Measurements from ENCODE around the gene PRDM8.

The PRDM8 gene

GRCh38 chr4:80232707-80233370 is 35.5 kb downstream of the PRDM8 start:
- no peaks in the 10 kb centered on the region for H3K9me3 ChIP-seq (ENCODE audit: insufficient read depth, low read length)
- H4K20me1 ChIP-seq (ENCODE audit: low read depth, low read length): no peaks in the 10 kb centered on the region
- no peaks in the 10 kb centered on the region for H3K79me2 ChIP-seq (ENCODE audit: insufficient read depth, low read length)
- no peak for TF ChIP-seq CTCF (IDR thresholded peaks at IDR 0.05; ENCODE audit: insufficient read depth, low read length, poor library complexity, severe bottlenecking)
- TF ChIP-seq EZH2phosphoT487 (conservative IDR thresholded peaks at IDR 0.05; ENCODE audit: low read length): no peak
- no peak overlapping the region for H3K9ac ChIP-seq (ENCODE audit: low read length)
- H3K4me3 ChIP-seq (ENCODE audit: insufficient read depth, low read length, poor library complexity, severe bottlenecking): no peak overlapping the region
- no peak overlapping the region for H3K4me2 ChIP-seq (ENCODE audit: low read depth, low read length, poor library complexity, severe bottlenecking)
- no peaks in the 10 kb centered on the region for H3K27me3 ChIP-seq (ENCODE audit: low read length)
- no peaks in the 10 kb centered on the region for H3K9me2 ChIP-seq (replicated peaks; ENCODE audit: insufficient read depth, low read length)
- H3K27ac ChIP-seq (ENCODE audit: low read depth, low read length): no peak overlapping the region
- H3K36me3 ChIP-seq (ENCODE audit: low read length): no peaks in the 10 kb centered on the region
- no peaks in the 10 kb centered on the region for H3F3A ChIP-seq (ENCODE audit: insufficient read depth)
- H2AFZ ChIP-seq (ENCODE audit: low read depth, low read length, severe bottlenecking): no peak overlapping the region

GRCh38 chr4:80233390-80233789 is 36.1 kb downstream of the PRDM8 start:
- no peak for TF ChIP-seq EZH2phosphoT487 (conservative IDR thresholded peaks at IDR 0.05; ENCODE audit: low read length)
- no peak for TF ChIP-seq CTCF (IDR thresholded peaks at IDR 0.05; ENCODE audit: insufficient read depth, low read length, poor library complexity, severe bottlenecking)

GRCh38 chr4:80235451-80235850 is 38.1 kb downstream of the PRDM8 start:
- no peak overlapping the region for H3K4me2 ChIP-seq (ENCODE audit: low read depth, low read length, poor library complexity, severe bottlenecking)
- H3K9me3 ChIP-seq (ENCODE audit: insufficient read depth, low read length): no peaks in the 10 kb centered on the region
- no peaks in the 10 kb centered on the region for H3K36me3 ChIP-seq (ENCODE audit: low read length)
- no peaks in the 10 kb centered on the region for H3K9me2 ChIP-seq (replicated peaks; ENCODE audit: insufficient read depth, low read length)
- no peak overlapping the region for H3K9ac ChIP-seq (ENCODE audit: low read length)
- H2AFZ ChIP-seq (ENCODE audit: low read depth, low read length, severe bottlenecking): no peak overlapping the region
- no peaks in the 10 kb centered on the region for H3K79me2 ChIP-seq (ENCODE audit: insufficient read depth, low read length)
- TF ChIP-seq EZH2phosphoT487 (conservative IDR thresholded peaks at IDR 0.05; ENCODE audit: low read length): no peak
- no peak for TF ChIP-seq CTCF (IDR thresholded peaks at IDR 0.05; ENCODE audit: insufficient read depth, low read length, poor library complexity, severe bottlenecking)
- no peak overlapping the region for H3K4me3 ChIP-seq (ENCODE audit: insufficient read depth, low read length, poor library complexity, severe bottlenecking)
- no peaks in the 10 kb centered on the region for H3K27me3 ChIP-seq (ENCODE audit: low read length)
- no peaks in the 10 kb centered on the region for H3F3A ChIP-seq (ENCODE audit: insufficient read depth)
- no peaks in the 10 kb centered on the region for H4K20me1 ChIP-seq (ENCODE audit: low read depth, low read length)
- no peak overlapping the region for H3K27ac ChIP-seq (ENCODE audit: low read depth, low read length)

More at GRCh38 chr4:80233390-80233789, 36.1 kb downstream of the PRDM8 start:
- Histone ChIP-seq H3K4me3 (ENCODE audit: insufficient read depth, low read length, poor library complexity, severe bottlenecking) (no peak overlapping the region), H3K27ac (ENCODE audit: low read depth, low read length) (no peak overlapping the region), H3K4me2 (ENCODE audit: low read depth, low read length, poor library complexity, severe bottlenecking) (no peak overlapping the region), H3K79me2 (ENCODE audit: insufficient read depth, low read length) (no peaks in the 10 kb centered on the region), H3K27me3 (ENCODE audit: low read length) (no peaks in the 10 kb centered on the region), H3K9me2 (replicated peaks; ENCODE audit: insufficient read depth, low read length) (no peaks in the 10 kb centered on the region), H3F3A (ENCODE audit: insufficient read depth) (no peaks in the 10 kb centered on the region), H4K20me1 (ENCODE audit: low read depth, low read length) (no peaks in the 10 kb centered on the region), H3K36me3 (ENCODE audit: low read length) (no peaks in the 10 kb centered on the region), H3K9me3 (ENCODE audit: insufficient read depth, low read length) (no peaks in the 10 kb centered on the region), H2AFZ (ENCODE audit: low read depth, low read length, severe bottlenecking) (no peak overlapping the region), H3K9ac (ENCODE audit: low read length) (no peak overlapping the region)
